Posterior cingulate gyrus (tissue), 11 donors: ENCODE results near the gene CER1.

Source experiments
- DNase-seq, 10 donors: peaks; one replicate each; pipeline versions ENCODE4 v3.0.0 to v3.0.0-alpha.2; 2020 to 2021; ENCODE audit warnings: mixed read lengths in 3 of 10
- intact Hi-C: fragments of 100-400 bp; cut with DNase I; formaldehyde crosslinking; loops from one replicate; pipeline ENCODE4 v1.15.1; 2023

Gene CER1, protein sequence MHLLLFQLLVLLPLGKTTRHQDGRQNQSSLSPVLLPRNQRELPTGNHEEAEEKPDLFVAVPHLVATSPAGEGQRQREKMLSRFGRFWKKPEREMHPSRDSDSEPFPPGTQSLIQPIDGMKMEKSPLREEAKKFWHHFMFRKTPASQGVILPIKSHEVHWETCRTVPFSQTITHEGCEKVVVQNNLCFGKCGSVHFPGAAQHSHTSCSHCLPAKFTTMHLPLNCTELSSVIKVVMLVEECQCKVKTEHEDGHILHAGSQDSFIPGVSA

GRCh38 chr9:14722391-14723035, at the start of gene CER1:
CER1 (minus strand) TSS chr9:14722733; CDS start chr9:14722672, 61 bp downstream.
- intact Hi-C loops = no loop called here
- no peak for DNase-seq

GRCh38 chr9:14770592-14770991, 48.1 kb upstream of the CER1 start:
- DNase-seq = no peak
- intact Hi-C loops = no loop called here

DNA sequence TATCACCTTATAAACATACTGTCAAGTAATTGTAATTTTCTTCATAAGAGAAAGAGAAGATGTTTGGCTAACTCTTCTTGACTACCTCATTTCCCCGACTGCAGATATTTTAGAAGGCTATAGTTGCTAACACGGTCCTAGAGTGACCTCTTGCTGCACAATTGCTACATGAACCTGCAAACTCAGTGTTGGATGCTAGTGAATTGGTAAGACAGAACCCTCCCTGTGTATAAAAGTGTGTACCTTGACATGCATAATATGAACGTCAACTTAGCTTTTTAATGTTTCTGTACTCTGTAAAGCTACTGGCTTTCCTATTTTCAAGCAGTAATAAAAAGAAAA, 46.7 kb upstream of the CER1 start:
- no peak for DNase-seq
- intact Hi-C loops = loop anchor here (5.0 to 10.0 kb wide), 2 partner anchors 152 to 294 kb away; no protein-coding TSS in a partner anchor

GRCh38 chr9:14768405-14769229, 46.1 kb upstream of the CER1 start:
- intact Hi-C loops = loop anchor here (5.0 to 10.0 kb wide), 2 partner anchors 151 to 294 kb away; no protein-coding TSS in a partner anchor
- DNase-seq = no peak

DNA sequence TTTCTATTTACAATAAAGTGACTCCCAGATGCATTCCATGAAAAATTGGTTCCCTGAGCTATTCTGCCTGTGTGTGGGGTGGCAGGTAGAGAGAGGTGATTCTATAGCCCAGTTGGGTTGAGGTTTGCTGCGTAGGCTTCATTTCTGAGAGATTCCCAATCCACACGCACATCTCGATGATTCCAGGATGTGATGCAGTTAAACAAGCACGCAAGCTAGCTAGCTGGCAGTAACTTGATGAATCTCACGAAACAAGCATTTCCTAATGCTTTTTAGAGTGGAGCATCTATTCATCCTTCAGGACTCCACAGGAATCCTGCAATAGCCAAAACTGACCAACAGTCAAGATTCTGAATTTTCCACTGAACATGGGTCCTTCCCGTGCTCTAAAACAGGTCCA, 43.8 kb upstream of the CER1 start:
- DNase-seq = no peak
- intact Hi-C loops = loop anchor here (5.0 to 10.0 kb wide), 2 partner anchors 149 to 291 kb away; no protein-coding TSS in a partner anchor

DNA sequence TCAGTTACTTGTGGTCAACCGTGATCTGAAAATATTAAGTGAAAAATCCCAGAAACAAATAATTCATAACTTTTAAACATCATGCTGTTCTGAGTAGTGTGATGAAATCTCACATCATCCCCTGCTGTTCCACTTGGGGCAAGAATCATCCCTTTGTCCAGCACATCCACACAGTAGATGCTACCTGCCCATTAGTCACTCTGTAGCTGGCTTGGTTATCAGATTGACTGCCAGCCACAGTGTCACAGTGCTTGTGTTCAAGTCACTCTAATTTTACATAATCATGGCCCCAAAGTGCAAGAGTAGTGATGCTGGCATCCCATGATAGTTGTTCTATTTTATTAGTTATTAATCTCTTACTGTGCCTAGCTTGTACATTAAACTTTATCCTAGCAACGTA, 39.1 kb upstream of the CER1 start:
- DNase-seq = no peak

DNA sequence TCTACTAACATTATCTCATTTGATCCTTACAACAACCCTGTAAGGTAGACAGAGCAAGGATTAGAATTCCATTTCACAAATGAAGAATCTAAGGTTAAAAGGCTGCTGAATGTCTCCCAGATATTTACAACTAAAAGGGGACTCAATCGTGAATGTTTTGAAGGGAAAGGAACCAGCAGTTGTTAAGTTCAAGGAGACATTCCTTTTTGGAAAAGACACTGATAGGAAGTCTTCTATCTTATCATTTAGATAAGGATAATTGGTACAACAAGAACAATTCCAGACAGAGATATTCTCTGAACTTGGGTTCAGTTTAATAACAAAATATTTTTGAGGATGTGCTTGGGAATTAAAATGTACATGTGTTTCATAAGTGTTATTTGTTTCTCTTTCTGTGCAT, 37.5 kb upstream of the CER1 start:
- intact Hi-C loops = loop anchor here (10.0 kb wide), 1 partner anchor 285 kb away; no protein-coding TSS in a partner anchor
- DNase-seq = no peak

More for the DNA sequence above, 39.1 kb upstream of the CER1 start:
- intact Hi-C loops = loop anchor here (10.0 kb wide), 1 partner anchor 287 kb away; no protein-coding TSS in a partner anchor

DNA sequence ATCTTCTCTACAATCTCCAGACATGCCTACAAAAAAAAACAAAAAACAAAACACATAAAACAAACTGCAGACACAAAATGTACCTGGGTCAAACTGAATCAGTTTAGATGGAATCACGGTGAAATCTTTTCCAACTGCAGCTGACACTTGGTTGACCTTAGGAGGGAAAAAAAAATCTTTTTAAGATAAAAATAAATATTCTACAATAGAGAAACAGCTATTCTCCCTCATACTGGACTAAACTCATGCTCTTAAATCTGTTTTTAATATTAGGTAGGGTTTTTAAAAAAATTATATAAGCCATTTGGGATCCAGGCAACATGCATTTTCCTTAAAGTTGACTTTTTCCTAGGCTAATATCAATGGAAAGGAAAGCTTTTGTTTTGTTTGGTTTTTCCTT, 33.8 kb upstream of the CER1 start:
- no peak for DNase-seq
- intact Hi-C loops = no loop called here

DNA sequence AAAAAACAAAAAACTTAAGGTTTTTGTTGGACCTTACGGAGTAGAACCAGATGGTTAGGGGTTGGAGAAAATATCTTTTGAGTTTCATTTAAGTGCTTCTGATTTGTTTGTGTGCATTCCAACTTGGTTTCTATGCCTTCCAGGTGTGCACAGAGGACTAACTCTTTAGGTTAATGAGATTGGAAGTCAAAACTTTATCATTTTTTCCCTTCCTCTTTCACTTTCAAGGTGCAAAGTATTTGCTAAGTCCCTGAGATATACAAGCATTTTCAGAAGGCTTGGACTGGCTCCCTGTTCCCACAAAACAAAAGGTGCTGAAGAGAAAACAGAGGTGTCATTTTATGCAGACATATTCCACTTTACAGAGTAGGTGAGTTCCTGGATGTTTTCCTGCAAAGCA, 30.3 kb upstream of the CER1 start:
- no peak for DNase-seq
- intact Hi-C loops = no loop called here

- intact Hi-C loops = no loop called here
Measured at GRCh38 chr9:14752271-14752670, 29.7 kb upstream of the CER1 start.

DNA sequence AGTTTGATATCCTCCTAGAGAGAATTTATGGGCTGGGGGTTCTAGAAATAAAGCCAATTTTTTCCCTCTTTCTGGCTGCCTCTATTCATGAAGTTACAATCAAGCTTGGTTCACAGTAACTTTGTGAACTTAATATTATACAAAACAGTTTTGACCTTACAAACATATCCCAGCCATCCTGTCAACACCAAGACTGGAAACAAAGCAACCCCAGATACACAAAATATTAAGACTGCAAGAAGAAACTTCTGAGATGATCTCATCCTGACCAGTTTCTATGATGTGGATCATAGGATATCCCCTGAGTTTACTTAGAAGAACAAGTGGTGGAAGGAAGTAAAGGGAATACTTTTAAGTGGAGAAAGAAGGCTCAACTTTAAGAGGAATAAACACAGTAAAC, 28.3 kb upstream of the CER1 start:
- intact Hi-C loops = no loop called here
- no peak for DNase-seq

More at GRCh38 chr9:14752271-14752670, 29.7 kb upstream of the CER1 start:
- DNase-seq = no peak

DNA sequence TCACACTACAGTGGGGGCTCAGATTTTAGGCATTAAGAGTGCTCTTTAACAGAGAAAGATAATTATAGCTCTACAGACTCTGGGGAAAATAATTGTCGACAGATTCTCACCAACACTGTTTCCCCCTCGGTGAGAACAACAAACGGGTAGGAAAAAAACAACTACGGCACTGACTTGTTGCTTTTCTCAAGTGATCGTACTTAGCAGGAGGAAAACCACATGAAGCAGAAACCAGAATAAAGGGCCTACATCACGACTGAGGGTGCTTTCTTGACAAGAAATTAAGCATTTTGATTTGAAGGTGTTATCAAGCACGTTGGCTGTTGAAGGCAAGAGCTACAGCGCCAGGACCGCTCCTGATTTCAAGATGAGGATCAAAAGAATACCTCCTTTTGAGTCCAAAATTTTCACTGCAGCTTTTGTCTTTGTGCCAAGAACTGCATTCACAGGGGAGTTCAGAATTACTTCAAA, 27.2 kb upstream of the CER1 start:
- intact Hi-C loops = no loop called here
- DNase-seq = no peak

GRCh38 chr9:14748373-14748772, 25.8 kb upstream of the CER1 start:
- intact Hi-C loops = no loop called here
- no peak for DNase-seq

GRCh38 chr9:14747111-14747510, 24.6 kb upstream of the CER1 start:
- intact Hi-C loops = no loop called here
- no peak for DNase-seq

DNA sequence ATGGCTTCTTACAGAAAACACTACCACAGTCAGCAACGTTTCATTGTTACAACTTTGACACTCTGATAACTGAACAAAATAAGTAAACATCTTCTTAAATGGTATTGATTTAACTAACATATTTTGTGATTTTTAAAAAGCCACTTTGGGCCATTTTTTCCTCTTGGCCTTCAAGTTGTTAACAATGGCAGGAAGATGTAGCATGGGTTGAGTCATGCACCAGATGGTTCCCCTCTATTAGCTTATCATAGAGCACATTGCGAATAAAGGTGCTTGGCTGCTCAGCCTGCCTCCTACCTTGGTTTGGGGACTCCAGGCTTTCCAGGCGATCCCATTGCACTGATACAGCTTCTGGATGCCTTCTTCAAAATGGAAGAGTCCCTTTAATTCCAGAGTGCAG, 24.1 kb upstream of the CER1 start:
- intact Hi-C loops = no loop called here
- DNase-seq = no peak

DNA sequence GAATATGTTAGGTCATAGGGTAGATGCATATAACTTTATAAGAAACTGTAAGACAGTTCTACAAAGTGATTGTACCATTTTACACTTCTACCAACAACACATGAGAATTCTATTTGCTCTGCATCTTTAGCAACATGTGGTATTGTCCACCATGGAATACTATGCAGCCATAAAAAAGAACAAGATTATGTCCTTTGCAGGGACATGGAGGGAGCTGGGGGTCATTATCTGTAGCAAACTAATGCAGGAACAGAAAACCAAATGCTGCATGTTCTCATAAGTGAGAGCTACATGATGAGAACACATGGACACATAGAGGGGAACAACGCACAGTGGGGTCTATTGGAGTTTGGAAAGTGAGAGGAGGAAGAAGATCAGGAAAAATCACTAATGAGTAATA, 22.2 kb upstream of the CER1 start:
- intact Hi-C loops = no loop called here
- DNase-seq = no peak

DNA sequence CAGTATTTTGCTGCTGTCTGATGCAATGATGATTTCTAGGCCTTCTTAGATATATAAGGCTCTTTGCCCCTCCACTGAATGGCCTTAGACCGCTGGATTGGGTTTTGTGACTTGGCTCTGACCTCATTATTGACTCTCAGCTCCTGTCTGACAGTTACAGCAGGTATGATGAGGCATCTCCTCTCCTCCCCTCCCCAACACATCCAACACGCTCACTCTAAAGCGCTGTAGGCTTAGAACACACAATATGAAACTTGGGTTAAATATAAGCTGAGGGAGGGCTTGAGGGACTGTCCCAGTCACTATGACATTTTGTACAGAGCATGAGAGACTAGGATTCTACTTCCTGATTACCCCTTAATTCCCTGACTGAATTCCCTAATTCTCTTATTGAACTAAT, 18.8 kb upstream of the CER1 start:
- intact Hi-C loops = no loop called here
- DNase-seq = no peak

DNA sequence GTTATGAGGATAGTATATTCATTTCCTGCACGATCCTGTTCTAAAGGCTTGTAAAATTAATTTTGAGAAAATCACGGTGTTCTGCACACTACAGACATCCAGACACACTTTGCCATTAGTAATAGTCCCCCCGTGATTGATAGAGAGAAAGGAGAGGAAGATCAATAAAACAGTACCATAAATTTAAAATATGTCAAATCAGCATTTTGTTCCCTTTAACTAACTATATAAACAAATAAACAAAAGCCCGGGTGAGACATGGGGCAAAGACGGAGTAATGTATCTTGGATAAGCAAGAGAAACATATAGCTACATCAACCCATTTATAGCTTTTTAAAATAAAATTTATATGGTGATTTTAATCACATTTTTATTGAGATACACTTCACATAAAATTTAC, 10.6 kb upstream of the CER1 start:
- DNase-seq = no peak
- intact Hi-C loops = no loop called here

GRCh38 chr9:14731294-14731981, 8.9 kb upstream of the CER1 start:
- intact Hi-C loops = no loop called here
- DNase-seq = no peak

- intact Hi-C loops = no loop called here
- peak in 1 of 10 donors; percentile 76 for DNase-seq
Measured at GRCh38 chr9:14730461-14730898, 7.9 kb upstream of the CER1 start.

DNA sequence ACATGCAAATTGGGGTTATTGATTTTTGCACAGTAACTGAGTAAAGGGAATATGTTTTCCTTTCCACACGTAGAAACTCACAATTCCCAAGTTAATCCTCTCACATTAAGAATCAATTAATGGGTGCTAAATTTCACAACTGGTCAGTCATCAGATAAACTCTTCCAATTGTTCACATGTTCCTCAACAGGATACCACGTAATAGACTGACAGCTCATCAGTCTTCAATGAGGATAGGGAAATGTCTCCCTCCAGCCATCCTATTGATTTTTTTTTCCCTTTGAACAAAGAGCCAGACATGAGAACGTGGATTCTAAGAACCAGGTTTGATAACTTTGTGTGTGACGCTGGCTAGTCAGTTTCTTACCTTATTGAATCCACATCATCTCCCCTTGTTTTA, 768 bp upstream of the CER1 start:
- no peak for DNase-seq
- intact Hi-C loops = no loop called here
